H1 (cell line): ENCODE data around the gene MAP7. TPM values are rescaled to one million over a fixed set of nuclear protein-coding genes. Genes with fewer than 3 reads are reported as not detected.

Experiments used
- CTCF ChIA-PET: fragments of 300-600 bp; sonication (Branson Sonifier 250); formaldehyde crosslinking; loops from one replicate; lab custom pipeline; 2021; ENCODE audit not compliant: partially characterized antibody; lab: Charles Lee
- POLR2A ChIA-PET: fragments of 300-600 bp; sonication (Branson Sonifier 250); formaldehyde crosslinking; loops from one replicate; lab custom pipeline; 2021; ENCODE audit warnings: inconsistent platforms; ENCODE audit not compliant: partially characterized antibody; lab: Charles Lee
- DNase-seq, 2 experiments: peaks; one replicate each; pipeline versions ENCODE4 v3.0.0 to v3.0.0-alpha.2; 2010 to 2022; ENCODE audit warnings: low spot score in 2 of 2, low read depth in 1 of 2, mixed read lengths in 1 of 2
- FAIRE-seq: peaks from 2 replicates; lab custom pipeline; 2011; peaks lifted over from hg19 to GRCh38; lab: Jason Lieb, UNC
- H2AFZ ChIP-seq: 2 replicates; pipeline ENCODE4 v1.8.1; 2012; ENCODE audit warnings: low read length, inconsistent platforms
- H2AK5ac ChIP-seq: 2 replicates; pipeline ENCODE4 v1.6.1; 2013; ENCODE audit warnings: low read depth, low read length
- H2BK120ac ChIP-seq: replicated peaks from 2 replicates; pipeline ENCODE3; 2013; ENCODE audit warnings: low read depth, low read length, inconsistent platforms
- H2BK12ac ChIP-seq: 2 replicates; pipeline ENCODE4 v1.6.1; 2013; ENCODE audit warnings: low read depth, low read length
- H2BK15ac ChIP-seq: 2 replicates; pipeline ENCODE4 v1.6.1; 2013; ENCODE audit warnings: low read length
- H2BK20ac ChIP-seq: 2 replicates; pipeline ENCODE4 v1.6.1; 2013; ENCODE audit warnings: low read length
- H2BK5ac ChIP-seq: 2 replicates; pipeline ENCODE4 v1.6.1; 2013; ENCODE audit warnings: low read depth, low read length
- H3K14ac ChIP-seq: 2 replicates; pipeline ENCODE4 v1.6.1; 2013; ENCODE audit warnings: inconsistent platforms; ENCODE audit not compliant: insufficient read length
- H3K18ac ChIP-seq: 2 replicates; pipeline ENCODE4 v1.6.1; 2013; ENCODE audit warnings: low read length; ENCODE audit errors: extremely low read depth
- H3K23ac ChIP-seq: 2 replicates; pipeline ENCODE4 v1.6.1; 2013; ENCODE audit warnings: inconsistent platforms; ENCODE audit not compliant: insufficient read length
- H3K23me2 ChIP-seq: 2 replicates; pipeline ENCODE4 v1.6.1; 2013; ENCODE audit warnings: low read depth, low read length
- H3K27ac ChIP-seq: 2 replicates; pipeline ENCODE4 v1.6.1; 2011; ENCODE audit warnings: low read depth, low read length, inconsistent platforms
- H3K27me3 ChIP-seq, 4 experiments: replicated peaks in 1 of 4; 1 replicate in 1 of 4; 2 replicates in 3 of 4; pipeline versions ENCODE4 v1.6.1 to v1.8.1; 2011 to 2013; ENCODE audit warnings: low read length in 3 of 4, mild to moderate bottlenecking in 3 of 4, inconsistent platforms in 2 of 4, mixed read lengths in 2 of 4, moderate library complexity in 1 of 4; ENCODE audit not compliant: control insufficient read depth in 3 of 4, insufficient read depth in 3 of 4; ENCODE audit errors: extremely low read depth in 1 of 4
- H3K36me3 ChIP-seq, 4 experiments: 2 replicates each; pipeline versions ENCODE4 v1.6.1 to v1.8.1; 2011 to 2013; ENCODE audit warnings: mild to moderate bottlenecking in 4 of 4, low read length in 3 of 4, moderate library complexity in 2 of 4, control low read depth in 1 of 4, inconsistent platforms in 1 of 4; ENCODE audit not compliant: insufficient read depth in 4 of 4, control insufficient read depth in 2 of 4
- H3K4ac ChIP-seq: replicated peaks from 2 replicates; pipeline ENCODE3; 2013; ENCODE audit warnings: low read length, low read depth, mixed read lengths, inconsistent platforms; ENCODE audit not compliant: insufficient read length
- H3K4me1 ChIP-seq, 4 experiments: replicated peaks in 1 of 4; 1 replicate in 1 of 4; 2 replicates in 3 of 4; pipeline versions ENCODE4 v1.6.1 to v1.8.1; 2011 to 2013; ENCODE audit warnings: low read length in 3 of 4, inconsistent platforms in 2 of 4, mixed read lengths in 1 of 4; ENCODE audit not compliant: insufficient read depth in 4 of 4, control insufficient read depth in 3 of 4
- H3K4me2 ChIP-seq, 2 experiments: 2 replicates each; pipeline versions ENCODE4 v1.6.1 to v1.8.1; 2011 to 2013; ENCODE audit warnings: low read depth in 2 of 2, low read length in 2 of 2, control low read depth in 1 of 2, inconsistent platforms in 1 of 2, mild to moderate bottlenecking in 1 of 2; ENCODE audit not compliant: insufficient read depth in 1 of 2
- H3K4me3 ChIP-seq, 4 experiments: fragments of 200-600, 300-600 bp in 1 of 4; sonication (generic), shearing (Covaris generic), sonication (Bioruptor Twin) in 1 of 4; 2 replicates each; pipeline versions ENCODE4 v1.5.1 to v1.8.1; 2011 to 2016; ENCODE audit warnings: low read length in 4 of 4, low read depth in 3 of 4, control low read depth in 2 of 4, inconsistent platforms in 2 of 4, mild to moderate bottlenecking in 2 of 4, mixed read lengths in 1 of 4, moderate library complexity in 1 of 4; ENCODE audit not compliant: insufficient read depth in 2 of 4; ENCODE audit errors: extremely low read depth in 1 of 4
- H3K56ac ChIP-seq: replicated peaks from 2 replicates; pipeline ENCODE3; 2013; ENCODE audit warnings: low read depth, mild to moderate bottlenecking, mixed read lengths, low read length, inconsistent platforms; ENCODE audit not compliant: insufficient read length
- H3K79me1 ChIP-seq: 2 replicates; pipeline ENCODE4 v1.6.1; 2013; ENCODE audit warnings: low read depth, low read length, control low read depth
- H3K79me2 ChIP-seq, 2 experiments: 2 replicates each; pipeline versions ENCODE4 v1.6.1 to v1.8.1; 2012 to 2013; ENCODE audit warnings: low read length in 2 of 2, mild to moderate bottlenecking in 2 of 2, inconsistent platforms in 1 of 2; ENCODE audit not compliant: insufficient read depth in 2 of 2, control insufficient read depth in 1 of 2
- H3K9ac ChIP-seq, 4 experiments: replicated peaks in 1 of 4; 1 replicate in 1 of 4; 2 replicates in 3 of 4; pipeline versions ENCODE4 v1.6.1 to v1.8.1; 2011 to 2013; ENCODE audit warnings: low read depth in 3 of 4, low read length in 3 of 4, control low read depth in 2 of 4, mild to moderate bottlenecking in 2 of 4, moderate library complexity in 2 of 4, inconsistent platforms in 1 of 4; ENCODE audit errors: extremely low read depth in 1 of 4
- H3K9me3 ChIP-seq, 2 experiments: 2 replicates each; pipeline versions ENCODE4 v1.6.1 to v1.8.1; 2012 to 2013; ENCODE audit warnings: mild to moderate bottlenecking in 2 of 2, moderate library complexity in 2 of 2, control low read depth in 1 of 2, inconsistent platforms in 1 of 2, low read depth in 1 of 2, low read length in 1 of 2, mixed read lengths in 1 of 2; ENCODE audit not compliant: insufficient read depth in 2 of 2
- H4K20me1 ChIP-seq, 2 experiments: replicated peaks in 1 of 2; 2 replicates each; pipeline versions ENCODE3 to v1.8.1; 2011 to 2013; ENCODE audit warnings: inconsistent platforms in 2 of 2, low read length in 2 of 2, mild to moderate bottlenecking in 1 of 2; ENCODE audit not compliant: insufficient read depth in 2 of 2, control insufficient read depth in 1 of 2
- H4K5ac ChIP-seq: 2 replicates; pipeline ENCODE4 v1.6.1; 2013; ENCODE audit warnings: low read length, low read depth, mixed read lengths, inconsistent platforms; ENCODE audit not compliant: insufficient read length
- H4K8ac ChIP-seq: 2 replicates; pipeline ENCODE4 v1.8.0; 2013; ENCODE audit warnings: mild to moderate bottlenecking, moderate library complexity, low read length, inconsistent platforms; ENCODE audit not compliant: insufficient read depth; ENCODE audit errors: extremely low read depth
- H4K91ac ChIP-seq: replicated peaks from 2 replicates; pipeline ENCODE3; 2013; ENCODE audit warnings: low read length, mixed read lengths, inconsistent platforms; ENCODE audit not compliant: insufficient read length
- ASH2L ChIP-seq: fragments of 200-600, 300-600 bp; sonication (generic); IDR thresholded peaks from one replicate; pipeline ENCODE4 v1.7.1; 2017; ENCODE audit warnings: low read length
- BCL11A ChIP-seq, 2 experiments: IDR thresholded peaks; one replicate each; pipeline ENCODE4 v1.6.1; 2011; ENCODE audit warnings: low read depth in 2 of 2, low read length in 2 of 2, mild to moderate bottlenecking in 2 of 2
- CBX5 ChIP-seq: fragments of 300-800, 300-1000 bp; sonication (generic); IDR thresholded peaks from 2 replicates; pipeline ENCODE4 v1.7.1; 2016; ENCODE audit warnings: antibody characterized with exemption, low read length, low read depth
- CBX8 ChIP-seq: fragments of 300-800, 300-1000 bp; sonication (generic); IDR thresholded peaks from 2 replicates; pipeline ENCODE4 v1.7.1; 2016; ENCODE audit warnings: low read depth, low read length, borderline replicate concordance
- EP300 ChIP-seq, 2 experiments: IDR thresholded peaks; 1 replicate in 1 of 2; 2 replicates in 1 of 2; pipeline ENCODE4 v1.6.1; 2011 to 2012; ENCODE audit warnings: low read depth in 2 of 2, low read length in 2 of 2, mild to moderate bottlenecking in 2 of 2, borderline replicate concordance in 1 of 2, inconsistent platforms in 1 of 2, moderate library complexity in 1 of 2
- GTF2F1 ChIP-seq: IDR thresholded peaks from 2 replicates; pipeline ENCODE4 v1.6.1; 2012; ENCODE audit warnings: low read depth, low read length, improper control_type of control experiment, borderline replicate concordance
- HDAC6 ChIP-seq: IDR thresholded peaks from one replicate; pipeline ENCODE4 v1.7.1; 2012; ENCODE audit warnings: low read depth, mild to moderate bottlenecking, inconsistent platforms, low read length, moderate library complexity
- KDM4A ChIP-seq: IDR thresholded peaks from one replicate; pipeline ENCODE4 v1.7.1; 2012; ENCODE audit warnings: low read depth, mild to moderate bottlenecking, moderate library complexity, low read length, inconsistent platforms; ENCODE audit not compliant: severe bottlenecking
- MAX ChIP-seq: IDR thresholded peaks from 2 replicates; pipeline ENCODE4 v1.6.1; 2012; ENCODE audit warnings: inconsistent platforms
- POLR2AphosphoS5 ChIP-seq: IDR thresholded peaks from 2 replicates; pipeline ENCODE4 v1.6.1; 2011; ENCODE audit warnings: low read depth, low read length
- RXRA ChIP-seq: IDR thresholded peaks from 2 replicates; pipeline ENCODE4 v1.6.1; 2011; ENCODE audit warnings: low read depth, mild to moderate bottlenecking, low read length, moderate library complexity; ENCODE audit not compliant: insufficient read depth
- SIN3A ChIP-seq, 2 experiments: IDR thresholded peaks in 1 of 2; conservative IDR thresholded peaks in 1 of 2; 2 replicates each; pipeline ENCODE4 v1.6.1; 2011 to 2012; ENCODE audit warnings: low read length in 2 of 2, improper control_type of control experiment in 1 of 2, low read depth in 1 of 2, mild to moderate bottlenecking in 1 of 2
- SIRT6 ChIP-seq: IDR thresholded peaks from one replicate; pipeline ENCODE4 v1.7.1; 2012; ENCODE audit warnings: low read length, inconsistent platforms
- SP2 ChIP-seq: IDR thresholded peaks from 2 replicates; pipeline ENCODE4 v1.6.1; 2012; ENCODE audit warnings: mild to moderate bottlenecking, low read length, inconsistent platforms
- TBP ChIP-seq: IDR thresholded peaks from 2 replicates; pipeline ENCODE4 v1.6.1; 2011; ENCODE audit warnings: low read depth, low read length, improper control_type of control experiment
- WGBS, 2 experiments: shearing (Covaris generic) in 1 of 2; methylation state at CpG; one replicate each; pipeline versions ENCODE4 v1.1.6 to v1.1.7; 2013 to 2015; ENCODE audit warnings: low lambda C conversion rate in 2 of 2, mixed read lengths in 2 of 2, inconsistent platforms in 1 of 2, low coverage in 1 of 2, missing lambda C conversion rate in 1 of 2; ENCODE audit not compliant: insufficient replicate concordance in 2 of 2, insufficient coverage in 1 of 2, insufficient read length in 1 of 2; ENCODE audit errors: extremely low coverage in 1 of 2, missing lambda C conversion rate in 1 of 2; 5-methylcytosine and 5-hydroxymethylcytosine counted together
- polyA plus RNA-seq, 7 experiments: library from polyadenylated mRNA; depleted of rRNA in 3 of 7; stranded (reverse) in 5 of 7; unstranded in 2 of 7; fragments of >200 nt in 5 of 7; fragments of 200-250 nt in 2 of 7; gene quantifications; 1 replicate in 5 of 7; 2 replicates in 1 of 7; 4 replicates in 1 of 7; pipeline versions ENCODE4 v1.2.1 to v1.2.3, GENCODE V29; 2011 to 2013; ENCODE audit warnings: missing spikeins in 2 of 7, mixed read lengths in 2 of 7
- total RNA-seq: library from RNA; stranded (reverse); fragmentation: NEBNext Ultra II Directional; extraction: Animal tissue kit (Norgen Biotek cat#: 25700); gene quantifications from 2 replicates; pipeline ENCODE4 v1.2.1, GENCODE V29; 2021

The MAP7 gene
- total and polyA plus RNA-seq, 2 of the 8 experiments (the other 6 are each of a cell fraction or from before 2014, with no cell fraction given), result 13.5 to 66.9 TPM

- Histone ChIP-seq H3K36me3 (peaks cover 0 to 7% (median 1%) of the 10 kb centered on the region in 4 experiments; a peak in 4 of 8 replicates), H3K23ac (no peak overlapping the region), H2BK12ac (no peak overlapping the region), H2BK15ac (no peak overlapping the region), H3K23me2 (no peaks in the 10 kb centered on the region), H3K56ac (no peak overlapping the region), H3K9me3 (0 out of 4 replicates have a peak, but pooled peaks cover 0 to 2% of the 10 kb centered on the region in 2 experiments), H3K4ac (no peak overlapping the region), H3K18ac (no peak overlapping the region), H3K79me1 (peaks cover 2% of the 10 kb centered on the region; the same call in 1 of the 2 replicates), H2AFZ (no peak overlapping the region), H3K14ac (no peak overlapping the region), H3K4me3 (no peak overlapping the region), H4K91ac (no peak overlapping the region), H3K27ac (no peak overlapping the region), H3K27me3 (no peaks in the 10 kb centered on the region), H2AK5ac (no peak overlapping the region), H4K20me1 (no peaks in the 10 kb centered on the region), H2BK20ac (no peak overlapping the region), H3K4me1 (no peaks in the 10 kb centered on the region; a peak in 1 of 7 replicates), H3K4me2 (no peak overlapping the region), H2BK5ac (no peak overlapping the region), H4K8ac (no peak overlapping the region), H3K9ac (no peak overlapping the region), H3K79me2 (no peaks in the 10 kb centered on the region), H2BK120ac (no peak overlapping the region), H4K5ac (no peak overlapping the region)
- WGBS, 2 experiments, result 88 to 100% methylated on average over 1 to 3 of the region's 3 CpGs
- CTCF ChIA-PET, result no interaction called here
- POLR2A ChIA-PET, result no interaction called here
- TF ChIP-seq CBX5, result no peak
- TF ChIP-seq BCL11A (IDR thresholded peaks at IDR 0.05; ENCODE audit: low read depth in 2 of 2, low read length in 2 of 2), result no peak
- no peak for TF ChIP-seq SP2
- TF ChIP-seq EP300 (IDR thresholded peaks at IDR 0.05; ENCODE audit: borderline replicate concordance in 1 of 2, low read depth in 2 of 2, low read length in 2 of 2), result no peak
- no peak for TF ChIP-seq POLR2AphosphoS5
- no peak for TF ChIP-seq ASH2L
- TF ChIP-seq SIN3A (conservative IDR thresholded peaks at IDR 0.05 in 1 of 2, IDR thresholded peaks at IDR 0.05 in 1 of 2; ENCODE audit: low read depth in 1 of 2, low read length in 2 of 2), result no peak
- TF ChIP-seq CBX8, result no peak
- no peak for TF ChIP-seq RXRA
- TF ChIP-seq MAX, result no peak
- TF ChIP-seq SIRT6, result no peak
- no peak for TF ChIP-seq TBP
- TF ChIP-seq GTF2F1, result no peak
- no peak for TF ChIP-seq HDAC6
- TF ChIP-seq KDM4A, result no peak
- FAIRE-seq, result no peak
- no peak for DNase-seq
These were observed 148.5 kb downstream of the MAP7 start for GRCh38 chr6:136401749-136402148.
